ENCODE data around the gene CDH13. TPM values are rescaled to one million over a fixed set of nuclear protein-coding genes. Genes with fewer than 3 reads are reported as not detected.

Gene CDH13
- total RNA-seq, 1 experiment from 2014 or later = 0.56 TPM

DNA sequence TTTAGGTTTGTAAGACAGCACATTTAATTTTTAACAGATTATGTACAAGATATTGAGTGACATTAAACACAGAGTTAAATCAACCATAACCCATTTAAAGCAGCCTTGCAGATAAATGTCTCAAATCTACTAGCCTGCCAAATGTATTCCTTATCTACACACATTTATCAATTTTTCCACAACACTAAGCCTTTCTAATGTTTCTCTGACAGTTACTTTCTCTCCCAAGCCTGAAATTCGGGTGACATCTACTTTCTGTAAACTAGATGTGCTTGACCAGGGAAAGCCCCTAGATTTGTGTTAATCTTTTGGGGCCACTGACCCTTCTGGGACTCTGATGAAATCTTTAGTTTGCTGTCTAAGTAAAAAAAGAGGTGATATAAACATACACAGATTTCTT lies 69.0 kb downstream of the CDH13 start:
- no peaks in the 10 kb centered on the region for H3K9me3 ChIP-seq (ENCODE audit: low read length)
- no peaks in the 10 kb centered on the region for H4K20me1 ChIP-seq (ENCODE audit: insufficient read depth, low read depth, low read length)
- H3K4me3 ChIP-seq (ENCODE audit: low read length) = no peak overlapping the region
- no peaks in the 10 kb centered on the region for H3K27me3 ChIP-seq (ENCODE audit: low read length)
- H3K9me2 ChIP-seq (replicated peaks; ENCODE audit: insufficient read depth, low read length) = no peaks in the 10 kb centered on the region
- H3K4me1 ChIP-seq (ENCODE audit: low read length) = no peaks in the 10 kb centered on the region
- DNase-seq = no peak
- H3K9ac ChIP-seq (ENCODE audit: low read length) = no peak overlapping the region
- H2AFZ ChIP-seq (ENCODE audit: low read length) = no peak overlapping the region
- no peak overlapping the region for H3K4me2 ChIP-seq (ENCODE audit: low read depth, low read length, poor library complexity, severe bottlenecking)
- no peak overlapping the region for H3K27ac ChIP-seq (ENCODE audit: low read length)
- no peaks in the 10 kb centered on the region for H3K36me3 ChIP-seq (ENCODE audit: insufficient read depth, low read length)
- no peaks in the 10 kb centered on the region for H3K79me2 ChIP-seq (ENCODE audit: low read length)

DNA sequence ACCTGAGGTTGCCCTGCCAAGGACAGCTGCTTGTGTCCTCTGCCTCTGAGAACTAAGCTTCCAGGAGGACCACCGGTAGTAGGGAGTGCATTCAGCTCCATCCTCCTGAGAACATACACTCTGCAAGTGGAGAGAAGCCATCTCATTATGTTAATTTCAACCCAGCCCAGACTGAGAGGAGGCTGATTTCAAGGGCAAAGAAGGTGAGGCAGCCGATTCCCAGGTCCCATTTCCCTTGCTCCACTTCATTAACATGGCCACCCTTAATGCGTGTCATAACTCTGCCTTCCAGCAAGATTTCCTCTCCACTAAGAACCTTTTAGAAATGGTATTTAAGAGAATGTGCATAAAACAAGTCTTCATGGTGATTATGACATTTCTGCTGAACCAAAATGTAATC lies 72.5 kb downstream of the CDH13 start:
- H4K20me1 ChIP-seq (ENCODE audit: insufficient read depth, low read depth, low read length) = no peaks in the 10 kb centered on the region
- no peak overlapping the region for H3K4me2 ChIP-seq (ENCODE audit: low read depth, low read length, poor library complexity, severe bottlenecking)
- H3K9ac ChIP-seq (ENCODE audit: low read length) = no peak overlapping the region
- no peaks in the 10 kb centered on the region for H3K27me3 ChIP-seq (ENCODE audit: low read length)
- no peak overlapping the region for H3K27ac ChIP-seq (ENCODE audit: low read length)
- H3K36me3 ChIP-seq (ENCODE audit: insufficient read depth, low read length) = no peaks in the 10 kb centered on the region
- no peak overlapping the region for H2AFZ ChIP-seq (ENCODE audit: low read length)
- no peaks in the 10 kb centered on the region for H3K9me3 ChIP-seq (ENCODE audit: low read length)
- H3K79me2 ChIP-seq (ENCODE audit: low read length) = no peaks in the 10 kb centered on the region
- no peaks in the 10 kb centered on the region for H3K9me2 ChIP-seq (replicated peaks; ENCODE audit: insufficient read depth, low read length)
- H3K4me3 ChIP-seq (ENCODE audit: low read length) = no peak overlapping the region
- no peaks in the 10 kb centered on the region; the same call in 1 of the 2 replicates for H3K4me1 ChIP-seq (ENCODE audit: low read length)
- DNase-seq = no peak

GRCh38 chr16:82699711-82700495 lies 73.1 kb downstream of the CDH13 start:
- no peak overlapping the region for H3K4me2 ChIP-seq (ENCODE audit: low read depth, low read length, poor library complexity, severe bottlenecking)
- no peak overlapping the region for H2AFZ ChIP-seq (ENCODE audit: low read length)

GRCh38 chr16:82700541-82701235 lies 73.9 kb downstream of the CDH13 start:
- Histone ChIP-seq H3K9me2 (replicated peaks; ENCODE audit: insufficient read depth, low read length) (no peaks in the 10 kb centered on the region), H3K36me3 (ENCODE audit: insufficient read depth, low read length) (no peaks in the 10 kb centered on the region), H3K4me3 (ENCODE audit: low read length) (no peak overlapping the region), H3K27ac (ENCODE audit: low read length) (no peak overlapping the region), H3K4me1 (ENCODE audit: low read length) (no peaks in the 10 kb centered on the region; the same call in 1 of the 2 replicates), H3K79me2 (ENCODE audit: low read length) (no peaks in the 10 kb centered on the region), H3K4me2 (ENCODE audit: low read depth, low read length, poor library complexity, severe bottlenecking) (no peak overlapping the region), H3K9ac (ENCODE audit: low read length) (no peak overlapping the region), H3K27me3 (ENCODE audit: low read length) (no peaks in the 10 kb centered on the region), H3K9me3 (ENCODE audit: low read length) (no peaks in the 10 kb centered on the region), H4K20me1 (ENCODE audit: insufficient read depth, low read depth, low read length) (no peaks in the 10 kb centered on the region), H2AFZ (ENCODE audit: low read length) (no peak overlapping the region)
- DNase-seq = no peak

More at GRCh38 chr16:82699711-82700495, 73.1 kb downstream of the CDH13 start:
- no peak for DNase-seq
- H3K9me2 ChIP-seq (replicated peaks; ENCODE audit: insufficient read depth, low read length) = no peaks in the 10 kb centered on the region
- H3K27me3 ChIP-seq (ENCODE audit: low read length) = no peaks in the 10 kb centered on the region
- no peaks in the 10 kb centered on the region for H3K79me2 ChIP-seq (ENCODE audit: low read length)
- no peak overlapping the region for H3K27ac ChIP-seq (ENCODE audit: low read length)
- H3K4me3 ChIP-seq (ENCODE audit: low read length) = no peak overlapping the region
- no peaks in the 10 kb centered on the region for H3K9me3 ChIP-seq (ENCODE audit: low read length)
- no peaks in the 10 kb centered on the region for H4K20me1 ChIP-seq (ENCODE audit: insufficient read depth, low read depth, low read length)
- no peaks in the 10 kb centered on the region; the same call in 1 of the 2 replicates for H3K4me1 ChIP-seq (ENCODE audit: low read length)
- no peaks in the 10 kb centered on the region for H3K36me3 ChIP-seq (ENCODE audit: insufficient read depth, low read length)
- H3K9ac ChIP-seq (ENCODE audit: low read length) = no peak overlapping the region

GRCh38 chr16:82701442-82701955 lies 74.7 kb downstream of the CDH13 start:
- Histone ChIP-seq H3K9me2 (replicated peaks; ENCODE audit: insufficient read depth, low read length) (no peaks in the 10 kb centered on the region), H3K79me2 (ENCODE audit: low read length) (no peaks in the 10 kb centered on the region), H3K36me3 (ENCODE audit: insufficient read depth, low read length) (no peaks in the 10 kb centered on the region), H3K9ac (ENCODE audit: low read length) (no peak overlapping the region), H3K27me3 (ENCODE audit: low read length) (no peaks in the 10 kb centered on the region), H3K27ac (ENCODE audit: low read length) (no peak overlapping the region), H3K9me3 (ENCODE audit: low read length) (no peaks in the 10 kb centered on the region), H4K20me1 (ENCODE audit: insufficient read depth, low read depth, low read length) (no peaks in the 10 kb centered on the region), H3K4me3 (ENCODE audit: low read length) (no peak overlapping the region), H3K4me2 (ENCODE audit: low read depth, low read length, poor library complexity, severe bottlenecking) (no peak overlapping the region), H3K4me1 (ENCODE audit: low read length) (no peaks in the 10 kb centered on the region; the same call in 1 of the 2 replicates), H2AFZ (ENCODE audit: low read length) (no peak overlapping the region)
- DNase-seq = peak; percentile 51

DNA sequence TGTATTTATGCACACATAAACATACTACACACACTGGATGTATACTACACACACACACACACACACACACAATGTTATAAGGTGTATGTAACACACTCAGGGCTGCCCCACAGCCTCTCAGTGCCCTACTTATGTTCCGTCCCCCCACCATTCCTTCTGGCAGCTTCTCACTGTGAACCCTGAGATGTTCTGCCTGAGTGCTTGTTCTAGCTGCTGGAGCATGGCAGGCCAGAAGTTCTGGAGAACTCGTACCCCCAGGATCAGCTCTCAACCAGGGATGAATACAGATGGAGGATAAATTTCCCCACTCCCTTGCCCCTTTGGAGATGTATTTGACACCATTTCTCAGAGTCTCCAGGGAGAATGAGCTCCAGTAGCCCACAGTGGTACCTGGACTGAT lies 76.4 kb downstream of the CDH13 start:
- Histone ChIP-seq H3K79me2 (ENCODE audit: low read length) (no peaks in the 10 kb centered on the region), H3K9me3 (ENCODE audit: low read length) (no peaks in the 10 kb centered on the region), H3K4me1 (ENCODE audit: low read length) (no peaks in the 10 kb centered on the region; the same call in 1 of the 2 replicates), H3K4me2 (ENCODE audit: low read depth, low read length, poor library complexity, severe bottlenecking) (no peak overlapping the region), H2AFZ (ENCODE audit: low read length) (no peak overlapping the region), H3K27me3 (ENCODE audit: low read length) (no peaks in the 10 kb centered on the region), H3K9ac (ENCODE audit: low read length) (no peak overlapping the region), H3K9me2 (replicated peaks; ENCODE audit: insufficient read depth, low read length) (no peaks in the 10 kb centered on the region), H3K27ac (ENCODE audit: low read length) (no peak overlapping the region), H4K20me1 (ENCODE audit: insufficient read depth, low read depth, low read length) (no peaks in the 10 kb centered on the region), H3K4me3 (ENCODE audit: low read length) (no peak overlapping the region), H3K36me3 (ENCODE audit: insufficient read depth, low read length) (no peaks in the 10 kb centered on the region)
- DNase-seq = no peak

DNA sequence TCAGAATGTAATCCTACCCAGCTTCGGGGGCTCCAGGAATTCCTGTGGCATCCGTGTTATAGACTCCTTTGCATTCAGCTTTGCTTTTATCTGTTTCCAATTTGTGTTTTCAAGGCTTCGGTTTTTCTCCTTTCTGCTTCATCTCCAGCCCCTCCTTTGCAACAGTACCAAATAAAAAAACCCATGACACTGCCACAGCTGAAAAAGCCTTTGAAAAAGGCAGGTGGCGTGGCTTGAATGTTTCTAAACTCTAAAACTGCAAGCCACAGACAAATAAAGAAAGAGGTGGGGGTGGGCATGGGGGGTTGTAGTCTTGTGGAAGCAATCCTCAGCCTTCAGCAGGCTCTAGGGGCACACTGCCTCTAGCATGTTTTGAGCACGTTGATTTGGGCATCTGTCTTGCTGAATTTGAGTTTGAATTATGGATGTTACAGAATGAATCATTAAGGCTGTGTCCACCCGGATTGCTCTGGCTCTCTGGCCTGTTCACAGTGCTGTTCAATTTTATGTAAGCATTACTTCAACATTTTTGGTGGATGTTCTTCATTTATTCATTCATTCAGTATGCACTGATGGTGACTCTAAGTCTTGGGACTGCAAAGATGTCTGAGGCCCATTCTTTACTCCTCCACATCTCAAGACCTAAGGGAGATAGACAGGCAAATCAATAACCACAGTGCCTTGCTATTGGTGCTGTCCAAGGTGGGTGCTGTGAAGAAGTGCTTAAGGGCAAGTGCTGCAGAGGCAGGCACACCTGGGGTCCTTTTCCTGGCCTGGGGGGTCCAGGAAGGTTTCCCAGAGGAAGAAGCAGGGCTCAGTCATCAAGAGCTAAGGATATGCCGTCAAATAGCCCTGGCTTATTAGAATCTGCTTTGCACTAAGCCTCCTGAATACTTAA lies 77.4 kb downstream of the CDH13 start:
- H3K9me3 ChIP-seq (ENCODE audit: low read length) = no peaks in the 10 kb centered on the region

More for the DNA sequence above, 77.4 kb downstream of the CDH13 start:
- DNase-seq = no peak
- Histone ChIP-seq H3K27me3 (ENCODE audit: low read length) (no peaks in the 10 kb centered on the region), H3K4me3 (ENCODE audit: low read length) (no peak overlapping the region), H3K4me1 (ENCODE audit: low read length) (no peaks in the 10 kb centered on the region; the same call in 1 of the 2 replicates), H3K79me2 (ENCODE audit: low read length) (no peaks in the 10 kb centered on the region), H3K27ac (ENCODE audit: low read length) (no peak overlapping the region), H2AFZ (ENCODE audit: low read length) (no peak overlapping the region), H3K4me2 (ENCODE audit: low read depth, low read length, poor library complexity, severe bottlenecking) (no peak overlapping the region), H3K36me3 (ENCODE audit: insufficient read depth, low read length) (no peaks in the 10 kb centered on the region), H3K9ac (ENCODE audit: low read length) (no peak overlapping the region), H3K9me2 (replicated peaks; ENCODE audit: insufficient read depth, low read length) (no peaks in the 10 kb centered on the region), H4K20me1 (ENCODE audit: insufficient read depth, low read depth, low read length) (no peaks in the 10 kb centered on the region)
